Hematopoietic multipotent progenitor cell treated with erythropoietin and hydrocortisone succinate and interleukin-3 and kit ligand, for 15 days (in vitro differentiated cells): ENCODE results near the gene SLC27A1.
"Not testable (repeated sequence)": the region's sequence is repeated elsewhere in the genome, so short reads cannot be mapped to it uniquely, and the experiment has no call there.

ENCODE experiments used
- DNase-seq: peaks from one replicate; pipeline ENCODE4 v3.0.0-alpha.2; 2015; ENCODE audit warnings: low spot score

Gene SLC27A1

GRCh38 chr19:17457616-17458015 is 12.7 kb upstream of the SLC27A1 start:
- no peak for DNase-seq

DNA sequence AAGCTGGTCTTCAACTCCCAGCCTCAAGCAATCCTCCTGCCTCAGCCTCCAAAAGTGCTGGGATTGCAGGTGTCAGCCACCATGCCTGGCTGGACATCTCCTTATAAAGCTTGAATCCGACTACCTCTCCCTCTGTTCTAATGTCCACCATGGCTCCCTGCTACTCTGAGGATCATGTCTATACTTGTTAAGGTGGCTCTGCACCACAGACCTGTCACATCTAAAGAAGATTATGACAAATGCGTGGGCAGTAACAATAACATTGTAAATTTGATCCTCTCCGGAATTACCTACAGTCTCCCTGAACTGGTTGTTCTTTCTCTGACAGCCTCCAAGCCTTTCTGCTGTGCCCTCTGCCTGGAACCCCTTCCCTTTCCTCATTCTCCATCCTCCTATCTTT is 11.4 kb upstream of the SLC27A1 start:
- DNase-seq = no peak

DNA sequence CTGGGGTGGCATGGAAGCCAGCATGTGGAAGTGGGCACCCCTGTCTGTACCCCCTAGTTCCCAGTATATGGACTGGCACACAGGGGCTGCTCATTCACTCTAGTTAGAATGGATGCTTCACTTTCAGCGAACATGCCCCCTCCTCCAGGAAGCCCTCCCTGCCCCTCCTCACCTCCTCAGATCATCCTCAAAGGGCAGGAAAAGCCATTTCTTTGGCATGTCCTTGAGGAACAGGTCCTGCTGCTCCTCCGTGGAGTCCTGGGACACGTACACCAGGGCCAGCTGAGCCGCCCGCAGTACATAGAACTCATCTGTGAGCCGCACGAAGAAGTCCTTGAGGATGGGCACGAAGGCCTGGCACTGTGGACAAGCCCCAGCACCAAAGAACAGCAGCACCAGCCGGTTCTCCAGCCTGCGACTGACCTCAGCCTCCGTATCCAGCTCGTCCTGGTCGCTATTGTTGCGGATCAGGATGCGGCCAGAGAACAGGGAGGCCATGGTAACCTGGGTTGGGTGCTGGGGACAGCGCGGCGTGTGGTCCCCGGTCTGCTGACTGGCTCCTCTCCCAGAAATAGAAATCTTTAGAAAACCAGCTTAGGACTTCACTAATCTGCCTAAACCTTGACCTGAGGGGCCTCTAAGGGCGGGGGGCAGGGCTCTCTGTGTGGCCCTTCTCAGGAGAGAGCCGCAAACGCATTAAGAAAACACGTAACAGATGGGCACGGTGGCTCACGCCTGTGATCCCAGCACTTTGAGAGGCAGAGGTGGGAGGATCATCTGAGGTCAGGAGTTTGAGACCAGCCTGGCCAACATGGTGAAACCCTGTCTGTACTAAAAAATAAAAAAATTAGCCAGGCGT is 9.7 kb upstream of the SLC27A1 start, which contains the start of gene NXNL1:
NXNL1 (minus strand) TSS at position 555 of the 859 bp plus-strand sequence; CDS start at position 498, 57 bp downstream.
- DNase-seq = no peak

- DNase-seq = no peak
Measured at GRCh38 chr19:17466487-17466850, 3.9 kb upstream of the SLC27A1 start.

DNA sequence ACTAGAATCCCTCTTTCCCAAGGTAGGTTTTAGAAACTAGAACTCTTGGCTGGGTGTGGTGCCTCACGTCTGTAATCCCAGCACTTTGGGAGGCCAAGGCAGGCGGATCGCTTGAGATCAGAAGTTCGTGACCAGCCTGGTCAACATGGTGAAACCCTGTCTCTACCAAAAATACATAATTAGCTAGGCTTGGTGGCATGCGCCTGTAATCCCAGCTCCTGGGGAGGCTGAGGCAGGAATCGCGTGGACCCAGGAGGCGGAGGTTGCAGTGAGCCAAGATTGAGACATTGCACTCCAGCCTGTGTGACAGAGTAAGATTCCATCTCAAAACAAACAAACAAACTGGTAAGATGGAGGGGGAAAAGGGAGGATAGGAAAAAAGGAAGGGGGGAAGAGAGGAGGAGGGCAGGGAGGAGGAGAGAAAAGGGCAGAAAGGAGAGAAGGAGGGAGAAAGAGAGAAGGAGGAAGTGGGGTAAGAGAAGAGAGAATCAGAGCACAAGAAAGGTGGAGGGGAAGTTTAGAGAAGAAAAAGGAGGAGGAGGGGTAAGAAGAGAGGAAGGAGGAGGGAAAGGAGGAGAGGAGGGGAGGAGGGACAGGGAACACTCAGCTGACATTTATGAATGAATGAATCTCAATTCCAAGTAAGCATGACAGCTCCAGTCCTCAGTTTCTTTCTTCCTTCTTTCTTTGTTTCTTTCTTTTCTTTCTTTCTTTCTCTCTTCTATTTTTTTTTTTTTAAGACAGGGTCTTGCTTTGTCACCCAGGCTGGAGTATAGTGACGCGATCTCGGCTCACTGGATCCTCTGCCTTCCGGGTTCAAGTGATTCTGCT is 2.6 kb upstream of the SLC27A1 start:
- DNase-seq = no peak

- no peak for DNase-seq
Measured at GRCh38 chr19:17468302-17469091, 1.8 kb upstream of the SLC27A1 start.

DNA sequence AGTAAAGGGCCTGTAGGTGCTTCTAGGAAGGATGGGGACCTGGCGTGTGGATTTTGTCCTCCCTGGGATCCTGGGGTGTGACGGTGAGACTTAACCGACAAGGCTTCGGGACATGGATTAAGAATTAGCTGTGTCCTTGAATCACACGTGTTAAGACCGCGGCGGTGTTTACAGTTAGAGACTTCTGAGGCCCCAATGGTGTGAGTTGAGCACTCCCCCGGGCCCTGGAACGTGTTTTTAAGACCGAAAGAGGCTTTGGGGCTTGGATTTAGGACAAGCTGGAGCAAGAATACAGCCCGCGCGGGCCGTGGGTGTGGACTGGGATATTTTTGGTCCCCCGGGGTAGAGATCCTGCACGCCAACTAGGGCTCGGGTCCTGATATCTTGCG is 1.2 kb upstream of the SLC27A1 start:
- no peak for DNase-seq

GRCh38 chr19:17469481-17470067 is 750 bp upstream of the SLC27A1 start:
- peak; percentile 85 for DNase-seq

- DNase-seq = no peak
Measured at GRCh38 chr19:17471410-17472125, 1.2 kb downstream of the SLC27A1 start.

DNA sequence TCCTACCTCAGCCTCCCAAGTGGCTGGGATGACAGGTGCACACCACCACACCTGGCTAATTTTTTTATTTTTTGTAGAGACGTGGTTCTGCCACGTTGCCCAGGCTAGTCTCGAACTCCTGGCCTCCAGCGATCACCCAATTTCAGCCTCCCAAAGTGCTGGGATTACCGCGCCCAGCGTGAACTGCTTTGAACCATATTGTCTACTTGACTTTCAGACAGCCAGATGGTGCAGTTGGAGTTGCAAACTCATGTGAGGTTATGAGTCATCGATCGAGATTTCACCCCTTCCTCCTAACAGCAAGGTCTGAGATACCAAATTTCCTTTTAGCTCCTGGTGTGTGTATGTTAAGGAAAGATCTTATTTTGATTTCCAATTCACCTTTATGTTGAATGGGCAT is 2.7 kb downstream of the SLC27A1 start:
- no peak for DNase-seq

DNA sequence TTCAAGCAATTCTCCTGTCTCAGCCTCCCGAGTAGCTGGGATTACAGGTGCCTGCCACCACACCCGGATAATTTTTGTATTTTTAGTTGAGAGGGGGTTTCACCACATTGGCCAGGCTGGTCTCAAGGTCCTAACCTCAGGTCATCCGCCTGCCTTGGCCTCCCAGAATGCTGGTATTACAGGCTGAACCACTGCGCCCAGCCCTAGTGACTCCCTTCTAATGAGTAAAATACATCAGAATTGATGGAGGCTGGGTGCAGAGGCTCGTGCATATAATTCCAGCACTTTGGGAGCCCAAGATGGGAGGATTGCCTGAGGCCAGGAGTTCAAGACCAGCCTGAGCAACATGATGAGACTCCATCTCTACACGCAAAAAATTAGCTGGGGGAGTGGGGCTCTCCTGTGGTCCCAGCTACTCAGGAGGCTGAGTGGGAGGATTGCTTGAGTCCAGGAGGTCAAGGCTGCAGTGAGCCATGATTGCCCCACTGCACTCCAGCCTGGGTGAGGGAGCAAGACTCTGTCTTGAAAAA is 4.8 kb downstream of the SLC27A1 start:
- DNase-seq = not testable (repeated sequence)

DNA sequence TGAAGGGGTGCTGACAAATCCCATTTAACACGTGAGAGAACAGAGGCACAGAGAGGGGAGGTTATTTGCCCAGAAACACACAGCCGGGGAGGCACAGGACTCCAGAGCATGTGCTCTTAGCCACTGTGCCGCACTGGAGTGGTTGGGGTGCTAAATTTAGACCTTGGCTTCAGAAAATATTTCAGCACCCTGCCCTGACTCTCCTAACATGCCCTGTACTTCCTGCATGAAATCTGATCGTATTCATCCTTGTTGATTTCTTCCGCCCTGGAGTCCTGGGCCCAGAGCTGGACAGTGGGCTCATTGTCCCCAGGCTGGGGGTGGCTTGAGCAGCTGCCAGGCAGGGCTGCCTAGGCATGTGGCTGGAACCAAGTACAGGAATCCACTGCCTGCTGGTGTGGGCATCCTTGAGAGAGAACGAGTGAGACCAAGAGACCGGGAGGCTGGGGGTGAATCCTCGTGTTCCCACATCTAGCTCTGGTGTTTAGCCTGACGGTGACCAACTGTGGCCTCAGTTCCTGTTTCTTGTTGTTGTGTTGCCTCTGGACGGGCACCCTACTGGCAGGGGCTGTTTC is 5.3 kb downstream of the SLC27A1 start:
- no peak for DNase-seq

DNA sequence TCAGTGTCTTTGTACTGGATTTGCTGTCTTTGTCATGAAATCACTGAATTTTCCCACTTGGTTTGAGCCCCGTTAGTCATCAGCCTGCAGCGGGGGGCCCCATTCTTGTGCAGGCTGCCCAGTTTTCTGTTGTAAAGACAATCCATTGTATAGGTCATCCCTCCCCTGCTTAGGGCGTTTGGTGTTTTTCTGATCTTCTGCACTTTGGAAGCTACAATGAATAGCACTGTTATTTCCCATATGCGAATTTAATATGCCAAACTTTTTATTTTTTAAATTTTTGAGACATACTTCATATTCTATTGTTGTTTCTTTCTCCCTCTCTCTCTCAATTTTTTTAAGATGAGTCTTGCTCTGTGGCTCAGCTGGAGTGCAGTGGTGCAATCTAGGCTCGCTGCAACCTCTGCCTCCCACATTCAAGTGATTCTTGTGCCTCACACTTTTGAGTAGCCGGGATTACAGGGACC is 9.0 kb downstream of the SLC27A1 start:
- no peak for DNase-seq

DNA sequence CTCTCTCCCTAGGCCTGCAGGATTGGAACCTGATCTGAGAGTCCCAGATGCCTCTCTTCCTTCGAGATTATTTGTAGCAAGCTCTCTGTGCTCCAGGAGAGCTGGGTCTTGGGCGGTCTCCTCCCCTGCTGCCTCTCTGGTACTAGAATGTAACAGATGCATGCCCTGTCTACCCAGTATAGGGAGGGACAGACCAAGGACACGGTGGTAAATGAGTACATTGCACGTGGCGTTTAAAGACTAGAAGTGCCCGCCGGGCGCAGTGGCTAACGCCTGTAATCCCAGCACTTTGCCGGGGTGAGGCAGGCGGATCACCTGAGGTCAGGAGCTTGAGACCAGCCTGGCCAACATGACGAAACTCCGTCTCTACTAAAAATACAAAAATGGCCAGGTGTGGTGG is 11.7 kb downstream of the SLC27A1 start:
- no peak for DNase-seq

- no peak for DNase-seq
Measured at GRCh38 chr19:17482877-17483604, 12.7 kb downstream of the SLC27A1 start.

DNA sequence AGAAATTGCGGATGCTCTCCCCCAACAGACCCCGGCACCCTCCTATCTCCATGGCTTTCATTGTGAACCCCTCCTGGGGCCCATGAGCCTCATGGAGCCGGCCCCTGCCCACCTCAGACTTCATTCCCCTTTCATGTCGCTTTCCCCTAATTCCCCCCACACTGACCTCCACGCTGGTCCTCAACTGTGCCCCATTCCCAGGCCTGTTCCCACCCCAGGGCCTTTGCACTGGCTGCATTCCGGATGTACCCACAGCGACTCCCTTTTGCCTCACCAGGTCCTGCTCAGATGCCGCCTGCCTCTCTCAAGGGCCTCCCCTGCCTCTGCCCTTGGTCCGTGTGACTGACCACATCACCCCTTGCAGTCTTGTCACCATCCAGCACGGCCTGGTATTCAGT is 13.3 kb downstream of the SLC27A1 start:
- DNase-seq = no peak

- DNase-seq = no peak
Measured at GRCh38 chr19:17484520-17485185, 14.3 kb downstream of the SLC27A1 start.

DNA sequence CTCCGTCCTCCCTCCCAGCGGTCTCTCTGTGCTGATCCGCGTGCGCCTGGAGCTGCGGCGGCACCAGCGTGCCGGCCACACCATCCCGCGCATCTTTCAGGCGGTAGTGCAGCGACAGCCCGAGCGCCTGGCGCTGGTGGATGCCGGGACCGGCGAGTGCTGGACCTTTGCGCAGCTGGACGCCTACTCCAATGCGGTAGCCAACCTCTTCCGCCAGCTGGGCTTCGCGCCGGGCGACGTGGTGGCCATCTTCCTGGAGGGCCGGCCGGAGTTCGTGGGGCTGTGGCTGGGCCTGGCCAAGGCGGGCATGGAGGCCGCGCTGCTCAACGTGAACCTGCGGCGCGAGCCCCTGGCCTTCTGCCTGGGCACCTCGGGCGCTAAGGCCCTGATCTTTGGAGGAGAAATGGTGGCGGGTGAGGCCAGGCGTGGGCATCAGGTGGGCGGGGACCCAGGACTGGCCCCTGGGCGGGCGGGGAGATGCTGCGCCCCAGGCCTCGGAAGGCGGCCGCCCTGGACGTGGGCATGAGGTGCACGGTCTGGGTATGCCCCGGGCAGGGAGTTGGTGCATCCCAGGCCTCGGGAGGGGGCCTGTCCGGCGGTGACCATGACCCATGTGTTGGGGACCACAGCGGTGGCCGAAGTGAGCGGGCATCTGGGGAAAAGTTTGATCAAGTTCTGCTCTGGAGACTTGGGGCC is 16.4 kb downstream of the SLC27A1 start:
- DNase-seq = no peak
